GM12875 (cell line): Measurements from ENCODE around the gene PHLDA1.

ENCODE experiments used
- H3K4me3 ChIP-seq: one replicate; pipeline ENCODE4 v1.5.1; 2011; ENCODE audit warnings: low read depth, low read length, control low read depth
- TF ChIP-seq, protein P1 (sequence below): IDR thresholded peaks from 2 replicates; pipeline ENCODE4 v1.5.1; 2011; ENCODE audit warnings: low read depth, mild to moderate bottlenecking, control low read depth, inconsistent platforms, low read length, moderate library complexity, borderline replicate concordance; ENCODE audit not compliant: insufficient read depth

Gene PHLDA1

DNA sequence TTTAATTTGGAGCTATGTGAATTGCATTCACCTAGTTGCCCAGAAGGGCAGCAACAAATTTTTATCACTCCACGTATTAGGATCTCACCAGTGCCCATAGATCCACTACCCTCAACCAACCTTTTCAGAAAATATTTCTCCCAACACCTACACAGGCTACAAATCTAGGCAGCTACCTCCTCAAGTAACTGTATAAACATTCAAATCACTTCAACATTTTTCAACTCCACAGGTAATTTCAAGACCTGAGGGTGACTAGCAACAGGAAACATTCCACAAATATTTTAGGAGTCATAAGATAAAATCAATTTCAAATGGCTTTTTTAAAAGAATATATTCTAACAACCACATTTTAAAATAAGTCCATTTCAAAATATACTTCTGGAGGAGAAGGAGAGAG lies 12.9 kb downstream of the PHLDA1 start:
- H3K4me3 ChIP-seq, result no peak overlapping the region
- TF ChIP-seq, protein P1, sequence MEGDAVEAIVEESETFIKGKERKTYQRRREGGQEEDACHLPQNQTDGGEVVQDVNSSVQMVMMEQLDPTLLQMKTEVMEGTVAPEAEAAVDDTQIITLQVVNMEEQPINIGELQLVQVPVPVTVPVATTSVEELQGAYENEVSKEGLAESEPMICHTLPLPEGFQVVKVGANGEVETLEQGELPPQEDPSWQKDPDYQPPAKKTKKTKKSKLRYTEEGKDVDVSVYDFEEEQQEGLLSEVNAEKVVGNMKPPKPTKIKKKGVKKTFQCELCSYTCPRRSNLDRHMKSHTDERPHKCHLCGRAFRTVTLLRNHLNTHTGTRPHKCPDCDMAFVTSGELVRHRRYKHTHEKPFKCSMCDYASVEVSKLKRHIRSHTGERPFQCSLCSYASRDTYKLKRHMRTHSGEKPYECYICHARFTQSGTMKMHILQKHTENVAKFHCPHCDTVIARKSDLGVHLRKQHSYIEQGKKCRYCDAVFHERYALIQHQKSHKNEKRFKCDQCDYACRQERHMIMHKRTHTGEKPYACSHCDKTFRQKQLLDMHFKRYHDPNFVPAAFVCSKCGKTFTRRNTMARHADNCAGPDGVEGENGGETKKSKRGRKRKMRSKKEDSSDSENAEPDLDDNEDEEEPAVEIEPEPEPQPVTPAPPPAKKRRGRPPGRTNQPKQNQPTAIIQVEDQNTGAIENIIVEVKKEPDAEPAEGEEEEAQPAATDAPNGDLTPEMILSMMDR, result no peak

DNA sequence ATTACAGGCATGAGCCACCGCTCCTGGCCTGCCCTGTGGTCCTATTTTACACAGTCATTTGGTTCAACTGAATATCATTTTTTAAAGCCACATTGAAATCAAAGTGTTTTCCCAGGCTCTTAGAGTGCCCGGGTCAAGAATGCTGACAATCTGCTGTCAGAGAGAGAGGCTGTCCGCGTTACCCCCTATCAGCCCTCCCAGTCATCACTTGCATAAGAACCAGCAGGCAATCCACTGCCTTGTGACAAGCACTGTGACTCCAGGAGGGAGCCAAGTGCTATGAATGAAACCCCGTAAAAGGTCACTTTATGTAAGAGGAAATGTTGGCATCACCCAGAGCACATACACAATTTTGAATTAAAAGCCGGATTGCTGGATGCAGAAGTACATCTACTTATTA lies 13.5 kb downstream of the PHLDA1 start:
- no peak overlapping the region for H3K4me3 ChIP-seq
- TF ChIP-seq, protein P1, result no peak

DNA sequence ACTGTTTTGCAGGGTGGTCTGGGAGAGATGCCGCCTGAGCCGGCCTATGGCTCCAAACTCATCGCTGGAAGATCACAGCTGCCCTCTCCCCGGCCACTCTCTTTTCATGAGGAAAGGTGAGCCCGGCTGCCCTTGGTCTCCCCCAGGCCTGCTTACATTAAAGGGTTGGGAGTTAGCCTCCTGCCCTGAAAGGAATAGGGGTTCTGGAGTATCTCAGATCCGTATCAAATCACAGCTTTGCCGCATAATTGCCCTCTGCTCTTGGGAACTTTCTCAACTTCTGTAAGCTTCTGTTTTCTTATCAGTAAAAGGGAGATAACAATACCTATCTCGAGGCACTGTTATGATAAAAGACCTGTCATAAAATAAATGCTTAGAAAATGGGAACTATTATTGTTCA lies 17.6 kb downstream of the PHLDA1 start:
- TF ChIP-seq, protein P1, result no peak
- no peak overlapping the region for H3K4me3 ChIP-seq

DNA sequence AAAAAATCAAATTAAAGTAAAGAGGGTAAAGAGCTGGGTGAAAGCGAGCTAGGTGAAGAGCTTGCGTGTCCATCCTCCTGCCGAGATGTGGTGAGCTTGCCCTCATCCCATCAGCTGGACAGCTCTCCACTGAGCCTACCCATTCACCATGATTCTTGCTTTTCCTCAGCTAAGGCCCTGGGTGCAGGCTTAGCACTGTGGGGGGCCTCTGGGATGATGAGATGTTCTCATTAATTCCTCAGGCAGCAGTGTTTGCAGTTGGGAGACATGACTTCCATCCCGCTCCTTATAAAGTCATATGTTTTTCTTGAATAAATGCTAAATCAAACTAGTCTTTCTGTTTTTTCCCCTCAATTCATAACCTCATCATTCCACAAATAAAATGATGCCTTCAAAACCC lies 18.0 kb downstream of the PHLDA1 start:
- TF ChIP-seq, protein P1, result no peak

DNA sequence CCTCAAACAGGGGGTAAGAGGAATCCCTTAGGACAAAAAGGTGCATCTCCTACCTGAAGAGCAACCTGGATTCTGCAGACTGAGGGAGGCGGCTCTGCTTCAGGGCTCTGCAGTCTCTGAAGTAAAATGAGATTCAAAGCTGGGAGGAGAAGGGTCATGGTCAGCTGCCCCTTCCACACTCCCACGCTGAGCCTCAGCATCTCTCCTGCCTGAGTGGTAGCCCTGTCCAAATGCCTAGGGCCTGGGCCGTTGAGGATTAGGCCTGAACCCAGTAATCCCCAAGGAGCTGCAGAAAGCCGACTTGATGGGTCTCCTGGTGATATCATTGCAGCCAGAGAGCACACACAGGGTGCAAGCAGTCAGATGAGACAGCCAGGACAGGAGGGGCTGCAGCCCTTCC lies 18.9 kb downstream of the PHLDA1 start:
- TF ChIP-seq, protein P1, result no peak
- H3K4me3 ChIP-seq, result no peak overlapping the region

More for the DNA sequence above, 18.0 kb downstream of the PHLDA1 start:
- H3K4me3 ChIP-seq, result no peak overlapping the region

DNA sequence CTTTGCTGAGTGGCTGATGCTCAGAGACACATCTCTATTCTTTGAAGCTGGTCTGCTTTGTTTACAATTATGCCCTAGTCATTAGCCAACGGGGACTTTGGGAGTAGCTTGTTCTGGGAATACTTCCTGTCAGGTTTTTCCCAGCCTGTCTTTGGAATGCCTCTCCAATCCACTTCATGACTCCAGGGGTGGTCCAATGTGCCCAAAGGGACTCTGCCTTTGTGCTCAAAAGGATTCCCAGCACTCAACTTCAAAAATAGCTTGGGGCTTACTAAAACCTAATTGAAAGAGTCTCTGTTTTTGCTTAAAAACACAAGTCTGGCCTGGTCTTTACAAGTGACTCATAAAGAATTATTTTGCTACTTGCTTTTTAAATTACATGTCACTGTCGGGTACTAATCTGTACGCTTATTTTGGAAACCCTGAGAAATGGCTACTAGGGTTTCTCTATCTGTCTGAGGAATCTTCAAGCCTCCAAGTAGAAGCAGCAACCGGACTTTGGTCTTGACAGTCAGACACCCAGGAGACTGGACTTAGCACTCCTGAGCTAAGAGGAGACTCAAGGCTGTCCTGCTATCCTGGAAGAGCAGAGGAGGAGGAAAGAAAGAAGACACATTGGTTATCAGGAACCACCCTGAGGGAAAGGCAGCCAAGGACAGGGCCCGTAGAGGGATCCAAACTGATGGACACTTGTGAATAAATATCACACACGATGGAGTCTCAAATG lies 20.7 kb downstream of the PHLDA1 start:
- TF ChIP-seq, protein P1, result no peak
- H3K4me3 ChIP-seq, result no peak overlapping the region

DNA sequence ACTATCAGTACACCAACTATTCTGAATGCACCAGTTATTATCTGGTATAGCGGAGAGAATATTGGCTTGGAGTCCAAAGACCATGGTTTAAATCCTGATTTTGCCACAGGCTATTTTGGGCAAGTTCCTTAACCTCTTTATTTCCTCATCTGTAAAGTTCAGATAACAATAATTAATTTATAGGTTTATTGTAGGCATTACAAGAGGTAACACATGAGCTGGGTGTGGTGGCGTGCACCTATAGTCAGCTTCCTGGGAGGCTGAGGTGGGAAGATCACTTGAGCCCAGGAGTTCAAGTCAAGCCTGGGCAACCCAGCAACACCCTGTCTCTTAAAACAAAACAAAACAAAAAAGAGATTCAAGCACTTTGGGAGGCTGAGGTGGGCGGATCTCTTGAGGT lies 23.1 kb downstream of the PHLDA1 start:
- H3K4me3 ChIP-seq, result no peak overlapping the region
- TF ChIP-seq, protein P1, result no peak
